ENCODE data around the gene KDM5B. TPM values are rescaled to one million over a fixed set of nuclear protein-coding genes. Genes with fewer than 3 reads are reported as not detected.

KDM5B gene
- total RNA-seq, 1 experiment from 2014 or later = 62.7 TPM

GRCh38 chr1:202843081-202843480, 34.9 kb upstream of the KDM5B start:
- H3K9me3 ChIP-seq = no peaks in the 10 kb centered on the region
- Mint-ChIP-seq H3K36me3 (ENCODE audit: insufficient read depth, unreplicated experiment) (no peaks in the 10 kb centered on the region), H3K9me3 (ENCODE audit: unreplicated experiment) (no peaks in the 10 kb centered on the region), H3K4me3 (ENCODE audit: unreplicated experiment) (no peak overlapping the region), H3K4me1 (ENCODE audit: low read depth, unreplicated experiment) (peaks cover 7% of the 10 kb centered on the region), H3K27ac (ENCODE audit: unreplicated experiment) (no peak overlapping the region), H3K27me3 (ENCODE audit: insufficient read depth, unreplicated experiment) (no peaks in the 10 kb centered on the region)
- DNase-seq = no peak
- H3K36me3 ChIP-seq (ENCODE audit: control insufficient read depth, insufficient read depth, low read length) = no peaks in the 10 kb centered on the region
- ChIA-PET POLR2A (no interaction called here), CTCF (no interaction called here)
- no peaks in the 10 kb centered on the region; the same call in 1 of the 2 replicates for H3K4me1 ChIP-seq
- no peak for TF ChIP-seq CTCF (IDR thresholded peaks at IDR 0.05; ENCODE audit: insufficient read depth in 1 of 2, low read depth in 1 of 2, low read length in 1 of 2, severe bottlenecking in 1 of 2, unreplicated experiment in 1 of 2)
- intact Hi-C loops (cut with micrococcal nuclease; ENCODE audit: unreplicated experiment) = no loop called here
- no TSS peak for BruUV-seq (replicated peaks)
- H3K4me3 ChIP-seq (ENCODE audit: low read depth, low read length) = no peak overlapping the region
- no peaks in the 10 kb centered on the region for H3K27me3 ChIP-seq (replicated peaks; ENCODE audit: control insufficient read depth, insufficient read depth, low read length)

DNA sequence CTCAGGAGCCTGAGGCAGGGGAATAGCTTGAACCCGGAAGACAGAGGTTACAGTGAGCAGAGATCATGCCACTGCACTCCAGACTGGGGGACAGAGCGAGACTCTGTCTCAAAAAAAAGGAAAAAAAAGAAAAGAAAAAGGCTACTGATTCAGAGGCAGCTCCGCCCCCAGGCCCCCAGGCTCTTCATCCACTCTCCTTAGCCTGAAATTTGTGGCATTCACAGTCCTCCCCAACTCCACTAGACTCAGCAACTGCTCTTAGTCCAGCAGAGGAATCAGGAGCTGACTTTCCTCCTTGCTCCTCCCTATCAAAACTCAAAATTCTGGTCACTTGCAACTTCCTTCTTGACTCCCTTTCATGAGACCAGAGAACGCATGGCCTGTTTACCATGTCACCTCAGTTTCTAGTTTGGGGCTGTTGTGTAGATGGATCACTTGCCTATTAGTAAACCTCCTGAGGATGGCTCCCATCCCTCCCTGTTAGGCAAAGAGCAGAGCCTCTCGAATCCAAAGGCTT, 29.6 kb upstream of the KDM5B start:
- no peaks in the 10 kb centered on the region for H3K27me3 Mint-ChIP-seq (ENCODE audit: insufficient read depth, unreplicated experiment)
- ChIA-PET CTCF (no interaction called here), POLR2A (no interaction called here)
- Histone ChIP-seq H3K4me1 (peaks cover 11% of the 10 kb centered on the region), H3K36me3 (ENCODE audit: control insufficient read depth, insufficient read depth, low read length) (no peaks in the 10 kb centered on the region), H3K9me3 (no peaks in the 10 kb centered on the region), H3K27me3 (replicated peaks; ENCODE audit: control insufficient read depth, insufficient read depth, low read length) (no peaks in the 10 kb centered on the region), H3K4me3 (ENCODE audit: low read depth, low read length) (no peak overlapping the region)
- H3K4me3 Mint-ChIP-seq (ENCODE audit: unreplicated experiment) = no peak overlapping the region
- intact Hi-C loops (cut with micrococcal nuclease; ENCODE audit: unreplicated experiment) = no loop called here
- BruUV-seq (replicated peaks) = no TSS peak
- no peaks in the 10 kb centered on the region for H3K36me3 Mint-ChIP-seq (ENCODE audit: insufficient read depth, unreplicated experiment)
- no peak for DNase-seq
- TF ChIP-seq CTCF (IDR thresholded peaks at IDR 0.05; ENCODE audit: insufficient read depth in 1 of 2, low read depth in 1 of 2, low read length in 1 of 2, severe bottlenecking in 1 of 2, unreplicated experiment in 1 of 2) = no peak
- no peak overlapping the region for H3K27ac Mint-ChIP-seq (ENCODE audit: unreplicated experiment)
- peaks cover 11% of the 10 kb centered on the region for H3K4me1 Mint-ChIP-seq (ENCODE audit: low read depth, unreplicated experiment)
- H3K9me3 Mint-ChIP-seq (ENCODE audit: unreplicated experiment) = no peaks in the 10 kb centered on the region

- CTCF ChIA-PET = no interaction called here
- no TSS peak for BruUV-seq (replicated peaks)
- no peak overlapping the region for H3K27ac Mint-ChIP-seq (ENCODE audit: unreplicated experiment)
- Histone ChIP-seq H3K36me3 (ENCODE audit: control insufficient read depth, insufficient read depth, low read length) (no peaks in the 10 kb centered on the region), H3K9me3 (no peaks in the 10 kb centered on the region), H3K27me3 (replicated peaks; ENCODE audit: control insufficient read depth, insufficient read depth, low read length) (no peaks in the 10 kb centered on the region), H3K4me3 (ENCODE audit: low read depth, low read length) (no peak overlapping the region), H3K4me1 (peaks cover 11% of the 10 kb centered on the region)
- DNase-seq = peak; percentile 44 to 73
- intact Hi-C loops (cut with micrococcal nuclease; ENCODE audit: unreplicated experiment) = no loop called here
- H3K27me3 Mint-ChIP-seq (ENCODE audit: insufficient read depth, unreplicated experiment) = no peaks in the 10 kb centered on the region
- no peaks in the 10 kb centered on the region for H3K9me3 Mint-ChIP-seq (ENCODE audit: unreplicated experiment)
- POLR2A ChIA-PET = no interaction called here
- H3K4me3 Mint-ChIP-seq (ENCODE audit: unreplicated experiment) = no peak overlapping the region
- no peak for TF ChIP-seq CTCF (IDR thresholded peaks at IDR 0.05; ENCODE audit: insufficient read depth in 1 of 2, low read depth in 1 of 2, low read length in 1 of 2, severe bottlenecking in 1 of 2, unreplicated experiment in 1 of 2)
- H3K4me1 Mint-ChIP-seq (ENCODE audit: low read depth, unreplicated experiment) = peaks cover 11% of the 10 kb centered on the region
- no peaks in the 10 kb centered on the region for H3K36me3 Mint-ChIP-seq (ENCODE audit: insufficient read depth, unreplicated experiment)
Measured at GRCh38 chr1:202836623-202837403, 28.6 kb upstream of the KDM5B start.
